PC-3 (cell line): ENCODE results near the gene KCND3.

ENCODE experiments used
- CTCF ChIP-seq: fragments of 300-600 bp; sonication (generic); conservative IDR thresholded peaks from 2 replicates; pipeline ENCODE4 v1.5.1; 2017; ENCODE audit warnings: antibody characterized with exemption, low read depth, mild to moderate bottlenecking, low read length
- EZH2 ChIP-seq: fragments of 300-600 bp; sonication (generic); IDR thresholded peaks from one replicate; pipeline ENCODE4 v1.6.1; 2017; ENCODE audit warnings: antibody characterized with exemption, mild to moderate bottlenecking, low read length; ENCODE audit not compliant: unreplicated experiment
- EZH2phosphoT487 ChIP-seq: fragments of 300-600 bp; sonication (generic); IDR thresholded peaks from 2 replicates; pipeline ENCODE4 v1.6.1; 2018; ENCODE audit warnings: mild to moderate bottlenecking, antibody characterized with exemption, low read length, borderline replicate concordance

- TF ChIP-seq CTCF, result no peak
- no peak for TF ChIP-seq EZH2
- TF ChIP-seq EZH2phosphoT487, result no peak
These were observed 239.8 kb downstream of the KCND3 start for GRCh38 chr1:111749628-111750027.
